GM18526 (cell line): ENCODE results near the gene SCMH1.
A peak's percentile ranks its signal among the peaks of the same experiment; 100 is the strongest.

Experiments used
- POLR2A ChIP-seq: IDR thresholded peaks from 3 replicates; pipeline ENCODE4 v1.6.1; 2011; ENCODE audit not compliant: insufficient read length; ENCODE audit errors: extremely low read depth

SCMH1 gene

DNA sequence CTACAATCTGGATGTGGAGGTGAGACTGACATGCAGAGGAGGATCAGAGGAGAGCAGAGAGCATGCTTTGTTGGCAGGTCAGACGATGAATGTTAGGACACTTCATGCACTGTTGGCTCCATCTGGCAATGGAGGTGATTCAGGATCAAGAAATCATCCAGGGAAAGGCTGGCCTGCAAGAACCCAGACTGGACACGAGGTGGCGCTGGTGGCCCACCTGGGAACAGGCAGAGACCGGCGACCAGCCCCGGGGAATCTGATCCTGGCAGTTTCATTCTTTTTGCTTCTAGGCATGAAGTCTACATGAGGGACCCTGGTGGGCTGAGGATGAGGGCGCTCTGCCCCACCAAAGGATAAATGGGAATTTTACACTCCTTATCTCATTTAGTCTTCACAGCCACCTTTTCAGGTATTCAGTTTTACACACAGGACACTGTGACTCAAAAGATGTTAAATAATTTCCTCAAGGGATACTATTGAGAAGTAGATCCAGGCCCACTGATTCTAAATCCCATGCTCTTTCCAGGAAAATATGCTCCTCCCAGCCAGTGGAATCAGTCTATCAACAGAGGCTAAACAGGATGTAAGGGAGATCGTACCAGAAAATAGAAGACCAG is 26.2 kb upstream of the SCMH1 start:
- no peak for TF ChIP-seq POLR2A

GRCh38 chr1:41261926-41262618 is 20.0 kb upstream of the SCMH1 start:
- TF ChIP-seq POLR2A, result no peak

- no peak for TF ChIP-seq POLR2A
Measured at GRCh38 chr1:41260768-41261167, 18.7 kb upstream of the SCMH1 start.

DNA sequence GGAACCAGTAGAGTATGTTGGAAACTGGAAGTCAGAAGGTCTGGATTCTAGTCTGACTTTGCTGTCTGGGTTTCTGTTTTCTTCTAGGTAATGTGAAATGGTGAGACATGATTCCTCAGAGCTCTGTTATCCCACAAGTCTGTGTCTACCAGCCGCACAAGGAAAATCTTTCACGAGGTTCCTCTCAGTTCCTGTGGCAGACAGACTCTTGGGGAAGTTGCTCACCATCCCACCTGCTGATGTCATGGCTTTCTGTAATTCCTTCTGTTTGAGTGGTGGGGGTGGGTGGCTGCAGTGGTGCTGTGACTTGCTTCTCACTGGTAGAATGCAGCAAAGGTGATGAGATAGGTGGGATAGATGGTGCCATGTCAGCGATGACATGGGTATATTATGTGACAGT is 17.1 kb upstream of the SCMH1 start:
- TF ChIP-seq POLR2A, result no peak

DNA sequence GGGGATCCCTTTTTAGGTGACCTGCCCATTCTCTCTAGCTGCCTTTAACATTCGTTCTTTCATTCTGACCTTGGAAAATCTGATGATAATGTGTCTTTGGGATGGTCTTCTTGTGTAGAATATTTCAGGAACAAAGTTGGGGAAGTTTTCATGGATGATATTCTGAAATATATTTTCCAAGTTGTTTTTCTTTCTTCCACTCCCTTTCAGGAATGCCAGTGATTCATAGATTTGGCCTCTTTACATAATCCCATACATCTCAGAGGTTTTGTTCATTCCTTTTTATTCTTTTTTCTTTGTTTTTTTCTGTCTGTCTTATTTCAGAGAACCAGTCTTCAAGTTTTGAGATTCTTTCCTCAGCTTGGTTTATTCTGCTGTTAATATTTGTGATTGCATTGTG is 13.9 kb upstream of the SCMH1 start:
- no peak for TF ChIP-seq POLR2A

DNA sequence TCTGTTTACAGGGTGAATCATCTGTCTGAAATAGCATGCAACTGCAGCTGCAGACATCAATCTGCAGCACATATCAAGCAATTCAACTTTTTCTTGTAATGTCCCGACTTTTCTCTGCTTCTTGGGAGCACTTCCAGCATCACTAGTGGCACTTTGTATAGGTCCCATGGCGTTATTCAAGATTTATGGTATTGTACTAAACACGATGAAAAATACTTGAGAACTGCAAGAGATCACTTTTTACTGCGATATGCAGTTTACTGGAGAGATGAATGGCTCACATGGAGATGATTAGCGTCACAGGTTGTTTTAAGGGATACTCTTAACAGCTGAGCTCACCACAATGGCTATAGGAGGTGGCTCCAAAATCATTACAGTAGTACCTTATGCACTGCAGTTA is 7.2 kb upstream of the SCMH1 start:
- TF ChIP-seq POLR2A, result no peak

GRCh38 chr1:41246568-41246967 is 4.5 kb upstream of the SCMH1 start:
- TF ChIP-seq POLR2A, result no peak

- no peak for TF ChIP-seq POLR2A
Measured at GRCh38 chr1:41245659-41246058, 3.6 kb upstream of the SCMH1 start.

GRCh38 chr1:41243079-41243385 is 926 bp upstream of the SCMH1 start:
- no peak for TF ChIP-seq POLR2A

- TF ChIP-seq POLR2A, result peak; percentile 27
Measured at GRCh38 chr1:41242342-41243078, 404 bp upstream of the SCMH1 start.

GRCh38 chr1:41241354-41241748 is 755 bp downstream of the SCMH1 start:
- peak; percentile 62 for TF ChIP-seq POLR2A

DNA sequence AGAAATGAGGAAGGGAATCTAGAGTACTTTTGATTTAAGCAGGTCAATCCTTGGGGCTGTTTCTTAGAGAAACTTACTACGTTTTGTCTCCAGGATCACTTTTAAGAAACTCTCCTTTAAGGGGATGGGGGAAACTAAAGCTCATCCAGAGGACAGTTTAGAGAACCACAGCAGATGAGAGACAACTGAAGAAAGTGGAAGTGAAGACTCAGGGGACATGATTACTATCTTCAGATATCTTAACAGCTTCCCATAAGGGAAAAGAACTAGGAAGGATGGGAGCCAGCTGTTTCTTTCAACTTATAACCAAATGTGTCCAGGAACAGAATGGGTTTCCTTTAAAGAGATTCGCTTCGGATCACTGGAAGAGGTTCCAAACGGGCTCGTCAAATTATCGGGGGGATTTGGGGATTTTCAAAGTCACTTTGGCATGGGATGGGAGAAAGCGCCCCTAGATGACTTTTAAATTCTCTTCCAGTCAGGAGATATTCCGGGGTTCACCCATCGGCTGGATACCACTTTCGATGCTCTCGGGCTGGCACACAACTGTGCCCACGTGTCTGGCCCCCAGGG is 1.2 kb downstream of the SCMH1 start:
- TF ChIP-seq POLR2A, result no peak

- no peak for TF ChIP-seq POLR2A
Measured at GRCh38 chr1:41239988-41240610, 2.0 kb downstream of the SCMH1 start.

DNA sequence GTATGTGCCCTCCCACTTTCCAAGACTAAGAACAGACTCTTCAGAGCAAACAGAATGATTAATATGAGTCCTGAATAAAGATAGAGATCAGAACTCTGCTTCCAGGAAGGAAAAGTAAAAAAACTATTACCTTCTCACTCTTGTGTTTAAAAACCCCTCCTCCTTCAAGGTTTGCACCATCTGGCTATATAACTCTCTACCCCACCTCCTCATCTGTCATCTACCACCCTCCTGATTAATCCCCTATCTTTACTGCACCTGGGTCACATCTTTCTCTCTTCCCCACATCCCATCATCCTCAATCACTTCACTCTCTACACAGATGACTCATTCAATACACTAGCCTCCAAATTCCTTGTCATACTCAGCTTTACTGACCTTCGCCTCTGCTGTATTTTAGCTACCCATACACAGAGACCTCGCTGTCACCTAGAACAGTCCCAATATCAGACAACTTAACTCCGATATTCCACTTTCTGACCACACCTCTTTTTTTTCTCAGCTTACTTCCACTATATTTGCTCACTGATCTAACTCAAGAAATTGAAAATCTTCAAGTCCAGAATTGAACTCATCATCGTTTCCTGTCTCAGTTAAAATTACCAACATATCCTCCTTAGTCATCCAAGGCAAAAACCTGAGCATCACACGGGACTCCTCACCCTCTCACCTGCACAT is 3.7 kb downstream of the SCMH1 start:
- no peak for TF ChIP-seq POLR2A

GRCh38 chr1:41236781-41237180 is 5.3 kb downstream of the SCMH1 start:
- no peak for TF ChIP-seq POLR2A
